A172 (cell line): ENCODE measurements around the gene TNFSF8. TPM values are rescaled to one million over a fixed set of nuclear protein-coding genes. Genes with fewer than 3 reads are reported as not detected.

Source experiments
- DNase-seq: peaks from one replicate; pipeline ENCODE4 v3.0.0-alpha.2; 2015; ENCODE audit warnings: low spot score
- total RNA-seq: library from RNA; depleted of rRNA; stranded (reverse); fragments of >200 nt; shearing (Covaris generic); gene quantifications from 2 replicates; pipeline ENCODE4 v1.2.3, GENCODE V29; 2014

Gene TNFSF8
- total RNA-seq, 1 experiment from 2014 or later: not detected

GRCh38 chr9:114936581-114936980, 6.2 kb upstream of the TNFSF8 start:
- DNase-seq: no peak

- no peak for DNase-seq
These were observed 4.7 kb upstream of the TNFSF8 start for GRCh38 chr9:114935119-114935518.

- DNase-seq: no peak
These were observed 2.1 kb upstream of the TNFSF8 start for GRCh38 chr9:114932502-114932901.

DNA sequence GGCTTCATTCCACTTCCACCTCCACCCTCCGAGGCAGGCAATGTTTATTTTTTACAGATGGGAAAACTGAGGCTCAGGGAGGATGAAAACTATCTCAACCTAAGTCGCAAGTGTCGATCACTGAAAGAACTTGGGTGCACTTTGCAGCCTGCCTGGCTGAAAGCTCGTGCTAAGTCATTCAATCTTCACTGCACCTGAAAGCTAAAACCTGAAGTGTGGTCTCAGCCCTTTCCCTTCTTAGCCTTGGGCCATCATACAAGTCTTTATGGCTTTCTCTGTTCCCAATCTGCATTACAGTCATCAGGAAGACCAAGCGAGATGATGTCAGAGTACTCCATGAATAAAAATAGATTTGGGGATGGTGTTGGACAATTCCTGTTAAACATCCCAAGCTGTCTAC, 1.0 kb upstream of the TNFSF8 start:
- DNase-seq: no peak

DNA sequence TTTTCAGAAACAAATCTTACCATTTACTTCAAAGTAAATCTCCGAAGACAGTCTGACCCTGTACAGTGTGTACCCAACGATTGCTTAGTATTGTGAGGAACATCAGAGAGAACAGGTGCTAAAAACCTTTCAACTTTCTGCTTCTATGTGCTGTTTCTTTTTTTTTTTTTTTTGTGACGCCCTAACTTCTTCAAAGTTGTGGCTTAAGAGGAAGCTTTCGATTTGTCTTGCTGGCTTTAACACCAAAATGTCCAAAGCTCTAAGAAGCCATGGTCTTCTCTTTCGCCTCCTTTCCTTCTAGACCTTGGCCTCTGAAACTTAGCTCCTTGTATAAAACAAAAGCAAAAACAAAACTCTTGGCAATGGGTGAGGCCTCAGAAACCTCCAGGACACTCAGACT, 1.2 kb downstream of the TNFSF8 start:
- no peak for DNase-seq

- DNase-seq: no peak
These were observed 1.7 kb downstream of the TNFSF8 start for GRCh38 chr9:114928671-114929070.

DNA sequence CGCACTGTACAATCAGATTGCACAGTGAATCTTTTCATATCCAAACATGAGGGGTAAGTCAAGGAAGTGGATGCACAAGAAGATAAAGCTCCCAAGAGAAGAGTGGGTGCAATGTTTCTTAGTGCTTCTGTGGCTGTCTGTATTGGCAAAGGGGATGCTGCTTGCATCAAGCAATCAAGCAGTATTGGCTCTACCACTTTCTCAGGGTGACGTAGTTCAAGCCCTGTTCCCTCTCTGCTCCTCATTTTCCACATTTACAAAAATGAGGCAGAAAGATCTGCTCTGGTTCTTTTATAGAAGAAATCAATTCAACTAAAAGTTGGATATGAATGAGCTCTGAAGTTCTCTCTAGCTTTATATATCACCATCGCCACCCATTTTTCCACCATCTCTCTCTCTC, 2.3 kb downstream of the TNFSF8 start:
- DNase-seq: no peak

DNA sequence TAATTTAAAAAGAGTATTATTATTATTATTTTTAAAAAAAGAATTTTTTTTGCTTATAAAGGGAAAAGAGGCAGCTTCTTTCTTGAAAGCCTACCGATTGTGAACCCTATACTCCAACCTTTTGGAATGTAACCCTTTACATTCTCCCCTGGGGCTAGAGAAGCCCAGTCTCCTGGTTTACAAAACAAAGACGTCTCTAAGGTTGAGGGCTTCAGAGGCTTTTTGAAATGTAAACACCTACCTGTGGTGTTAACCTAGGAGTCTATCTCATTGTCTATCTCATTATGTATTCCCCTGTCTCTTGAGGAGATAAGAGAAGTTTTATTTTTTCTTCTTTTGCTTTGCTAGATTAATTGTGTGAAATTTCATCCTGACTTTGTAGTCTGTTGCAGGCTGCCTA, 4.7 kb downstream of the TNFSF8 start:
- no peak for DNase-seq

DNA sequence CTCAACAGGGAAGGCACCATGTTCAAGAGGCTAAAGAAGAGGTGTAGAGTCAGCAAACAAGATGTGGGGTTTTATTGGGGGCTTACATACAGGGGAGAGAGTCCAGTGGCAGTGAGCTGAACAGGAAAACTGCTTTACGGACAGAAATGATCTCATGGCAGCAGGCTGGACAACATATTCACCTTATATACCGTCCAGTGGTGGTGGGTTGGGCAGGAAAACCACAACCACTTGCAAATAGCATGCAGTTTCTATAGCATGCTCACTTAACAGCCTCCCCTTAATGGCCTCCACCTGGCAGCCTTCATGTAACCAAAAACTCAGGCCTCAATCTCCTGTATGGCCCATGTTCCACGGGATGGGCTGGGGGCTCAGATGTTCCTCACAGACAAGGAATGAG, 5.4 kb downstream of the TNFSF8 start:
- DNase-seq: no peak

DNA sequence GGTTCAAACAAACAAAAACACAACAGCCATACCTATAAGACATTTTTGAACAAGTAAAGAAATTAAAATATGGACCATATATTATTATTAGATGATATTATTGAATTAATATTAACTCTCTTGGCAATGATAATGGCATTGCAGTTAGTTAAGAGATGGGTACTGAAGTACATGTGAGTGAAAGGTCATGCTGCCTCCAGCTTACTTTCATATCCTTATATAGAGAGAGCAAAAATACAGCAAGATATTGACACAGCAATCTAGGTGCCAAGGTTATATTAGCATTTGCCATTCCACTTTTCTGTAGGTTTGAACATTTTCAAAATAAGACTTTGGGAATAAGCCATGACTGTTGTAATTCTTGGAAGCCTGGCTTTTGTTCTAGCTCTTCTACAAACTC, 6.1 kb downstream of the TNFSF8 start:
- no peak for DNase-seq

DNA sequence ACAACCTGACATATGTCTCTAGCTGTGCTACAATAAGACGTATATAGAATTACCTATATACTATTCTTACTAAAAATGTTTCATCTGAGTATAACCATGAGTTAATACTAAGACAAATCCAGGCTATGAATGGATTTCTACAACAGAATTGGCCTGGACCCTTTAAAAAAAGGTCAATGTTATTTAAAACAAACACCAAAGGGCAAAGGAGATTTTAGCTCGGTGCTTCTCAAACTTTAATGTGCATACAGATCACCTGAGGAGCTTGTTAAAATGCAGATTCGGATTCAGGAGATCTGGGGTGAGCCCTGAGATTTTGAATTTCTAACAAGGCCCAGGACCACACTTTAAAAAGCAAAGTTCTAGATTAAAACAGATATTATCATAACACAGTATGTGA, 6.5 kb downstream of the TNFSF8 start:
- no peak for DNase-seq

GRCh38 chr9:114921171-114921570, 9.2 kb downstream of the TNFSF8 start:
- no peak for DNase-seq

DNA sequence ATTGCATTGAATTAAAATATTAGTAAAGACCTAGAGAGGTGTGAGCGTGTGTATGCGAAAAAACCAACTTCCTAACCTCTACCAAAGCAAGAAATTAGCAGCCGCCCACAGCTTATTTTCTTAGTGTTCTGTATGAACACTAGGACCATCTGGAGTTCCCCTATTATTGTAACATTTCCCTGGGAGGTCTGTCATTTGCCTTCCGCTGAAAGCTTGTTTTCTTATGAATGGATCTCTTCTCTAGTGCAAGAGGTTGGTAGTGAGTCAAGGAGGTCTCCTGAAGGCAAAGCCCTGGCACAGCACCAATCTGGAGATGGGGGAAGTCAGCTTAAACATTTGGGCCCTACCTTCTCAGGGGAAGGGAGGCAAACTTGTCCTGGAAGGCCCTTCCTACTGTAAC, 10.8 kb downstream of the TNFSF8 start:
- DNase-seq: no peak

GRCh38 chr9:114916481-114916880, 13.9 kb downstream of the TNFSF8 start:
- DNase-seq: no peak

GRCh38 chr9:114914139-114914538, 16.3 kb downstream of the TNFSF8 start:
- DNase-seq: no peak

DNA sequence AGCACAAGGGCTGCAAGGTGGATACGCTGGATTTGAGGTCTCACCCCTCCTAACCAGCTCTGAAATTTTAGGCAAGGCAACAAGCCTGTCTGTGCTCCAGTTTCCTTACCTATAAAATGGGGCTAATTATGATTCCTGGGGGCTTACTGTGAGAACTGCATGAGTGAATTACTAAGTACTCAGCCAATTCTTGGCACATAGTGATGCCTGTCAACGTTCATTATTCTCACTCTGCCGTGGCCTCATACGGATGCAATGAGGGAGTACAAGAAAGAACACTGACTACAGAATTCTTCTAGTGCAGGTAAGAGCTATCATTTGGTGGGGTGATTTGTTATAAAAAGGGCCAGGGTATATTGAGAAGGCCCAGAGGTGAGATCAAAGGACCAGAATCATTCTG, 16.7 kb downstream of the TNFSF8 start:
- DNase-seq: no peak

- DNase-seq: no peak
These were observed 17.2 kb downstream of the TNFSF8 start for GRCh38 chr9:114913217-114913616.

GRCh38 chr9:114911167-114911821, 19.1 kb downstream of the TNFSF8 start:
- peak; percentile 73 for DNase-seq

DNA sequence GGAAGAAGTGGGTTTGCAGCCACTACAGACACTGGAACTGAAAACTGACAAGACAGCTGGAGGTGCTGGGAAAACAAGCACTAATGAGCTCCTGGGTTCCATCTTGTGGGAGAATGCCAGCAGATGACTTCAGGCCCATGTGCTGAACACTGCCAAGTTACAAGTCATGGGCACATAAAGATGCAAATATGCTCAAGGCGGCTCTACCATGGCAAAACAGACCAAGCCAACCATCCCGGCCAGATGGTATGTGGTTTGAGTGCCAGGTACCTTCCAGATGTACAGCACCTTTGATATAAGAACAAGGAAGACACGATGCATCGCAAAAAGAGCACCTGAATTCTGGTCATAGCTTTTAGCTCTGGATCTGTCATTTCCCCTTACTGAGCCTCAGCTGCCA, 19.9 kb downstream of the TNFSF8 start:
- no peak for DNase-seq

GRCh38 chr9:114909661-114910060, 20.7 kb downstream of the TNFSF8 start:
- no peak for DNase-seq

DNA sequence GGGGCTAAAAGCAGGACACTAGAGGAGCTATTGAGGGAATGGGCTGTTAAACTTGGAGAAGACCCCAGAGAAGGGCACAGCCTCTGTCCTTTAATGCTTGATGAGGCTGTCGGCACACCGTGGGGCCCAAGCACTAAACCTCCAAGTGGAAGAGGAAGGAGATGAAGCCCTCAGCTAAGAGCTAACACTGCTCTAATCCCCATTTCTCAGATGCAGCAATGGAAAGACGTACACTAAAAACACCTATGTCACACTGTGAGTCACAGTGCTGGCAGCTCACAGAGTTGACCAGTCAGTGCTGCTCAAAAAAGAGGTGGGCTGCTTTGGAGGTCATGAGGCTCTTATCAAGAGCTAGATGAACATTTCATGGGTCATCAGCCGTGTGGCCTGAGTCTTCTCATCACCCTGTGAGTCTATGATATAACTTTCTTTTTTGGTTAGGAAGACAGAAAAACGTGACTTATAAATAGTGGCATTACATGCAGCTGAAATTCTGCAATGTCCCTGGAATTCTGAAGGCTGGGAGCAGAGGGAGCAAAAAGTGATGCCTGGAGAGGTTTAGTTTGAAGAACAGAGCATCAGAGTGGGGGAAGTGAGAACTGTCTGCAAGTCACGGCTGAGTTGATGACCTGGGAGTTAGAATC, 21.5 kb downstream of the TNFSF8 start:
- DNase-seq: peak; percentile 63

- peak; percentile 76 for DNase-seq
These were observed 22.2 kb downstream of the TNFSF8 start for GRCh38 chr9:114908104-114908622.

DNA sequence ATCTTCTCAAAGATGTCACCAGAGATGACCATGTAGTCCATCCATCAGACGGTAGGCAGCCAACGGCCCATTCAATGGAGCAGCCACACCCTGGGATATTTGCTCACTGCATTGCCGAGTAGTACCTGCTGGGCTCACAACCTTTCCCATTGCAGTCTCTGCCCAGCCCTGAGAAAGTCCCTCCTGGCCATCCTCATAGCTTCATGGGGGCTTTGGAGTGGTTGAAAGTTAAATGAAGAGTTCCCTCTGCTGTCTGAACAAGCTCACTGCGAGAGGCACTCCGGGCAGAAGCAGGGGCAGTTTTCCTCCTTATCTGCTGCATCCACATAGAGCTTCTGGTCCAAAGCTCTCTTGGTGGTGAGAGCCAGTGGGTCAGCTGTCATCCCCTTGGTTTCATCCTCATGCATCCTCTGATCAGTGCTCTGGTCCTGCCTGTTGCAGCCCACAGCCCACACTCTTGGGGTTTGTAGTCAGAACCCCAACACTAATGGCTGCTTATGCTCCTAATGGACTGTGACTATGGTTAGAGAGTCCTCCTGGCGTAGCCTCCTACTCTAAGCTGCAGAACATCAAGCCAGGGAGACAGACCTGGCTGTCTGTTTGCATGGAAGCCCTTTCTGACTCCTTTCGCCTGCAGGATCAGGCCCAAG, 23.3 kb downstream of the TNFSF8 start:
- DNase-seq: peak; percentile 65
